ENCODE data around the gene CTAGE9.

DNA sequence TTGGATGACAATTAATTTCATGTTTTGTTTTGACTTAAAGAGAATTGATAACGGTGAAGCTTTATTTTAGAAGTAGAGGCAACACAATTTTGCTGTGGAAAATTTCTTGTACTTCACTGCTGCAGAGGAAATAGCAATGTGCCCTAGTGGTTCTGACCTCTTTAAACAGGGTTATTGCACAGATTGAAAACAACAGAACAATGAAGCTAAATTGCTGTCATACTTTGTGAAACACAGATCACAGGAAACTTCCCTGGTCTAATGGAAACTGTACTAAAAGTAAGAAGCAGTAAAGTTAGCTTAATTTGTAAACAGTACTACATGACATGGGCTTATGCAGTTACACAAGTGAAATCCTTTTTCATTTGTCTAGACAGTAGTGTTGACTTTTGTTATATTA, 40.9 kb downstream of the CTAGE9 start:
- TF ChIP-seq, protein P1, sequence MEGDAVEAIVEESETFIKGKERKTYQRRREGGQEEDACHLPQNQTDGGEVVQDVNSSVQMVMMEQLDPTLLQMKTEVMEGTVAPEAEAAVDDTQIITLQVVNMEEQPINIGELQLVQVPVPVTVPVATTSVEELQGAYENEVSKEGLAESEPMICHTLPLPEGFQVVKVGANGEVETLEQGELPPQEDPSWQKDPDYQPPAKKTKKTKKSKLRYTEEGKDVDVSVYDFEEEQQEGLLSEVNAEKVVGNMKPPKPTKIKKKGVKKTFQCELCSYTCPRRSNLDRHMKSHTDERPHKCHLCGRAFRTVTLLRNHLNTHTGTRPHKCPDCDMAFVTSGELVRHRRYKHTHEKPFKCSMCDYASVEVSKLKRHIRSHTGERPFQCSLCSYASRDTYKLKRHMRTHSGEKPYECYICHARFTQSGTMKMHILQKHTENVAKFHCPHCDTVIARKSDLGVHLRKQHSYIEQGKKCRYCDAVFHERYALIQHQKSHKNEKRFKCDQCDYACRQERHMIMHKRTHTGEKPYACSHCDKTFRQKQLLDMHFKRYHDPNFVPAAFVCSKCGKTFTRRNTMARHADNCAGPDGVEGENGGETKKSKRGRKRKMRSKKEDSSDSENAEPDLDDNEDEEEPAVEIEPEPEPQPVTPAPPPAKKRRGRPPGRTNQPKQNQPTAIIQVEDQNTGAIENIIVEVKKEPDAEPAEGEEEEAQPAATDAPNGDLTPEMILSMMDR (IDR thresholded peaks at IDR 0.05; ENCODE audit: insufficient read depth, low read depth, low read length) = no peak
- TF ChIP-seq EZH2 (IDR thresholded peaks at IDR 0.05; ENCODE audit: insufficient read depth, low read length) = no peak
